Activated B cell treated with CpG ODN at 0.5 μM for 24 hours (primary cell): ENCODE data around the gene POU4F2. TPM values are rescaled to one million over a fixed set of nuclear protein-coding genes. Genes with fewer than 3 reads are reported as not detected.
A peak's percentile ranks its signal among the peaks of the same experiment; 100 is the strongest.

Experiments
- ATAC-seq: fragments of 200-7000 bp; cut with Tn5 transposase; one replicate; pipeline ENCODE4 v1.10.0; 2021; ENCODE audit warnings: low read depth, mild to moderate bottlenecking, moderate library complexity
- CTCF ChIA-PET: fragments of 350-600 bp; sonication (Branson Sonifier 250); formaldehyde crosslinking; loops from one replicate; lab custom pipeline; 2021; ENCODE audit warnings: antibody characterized with exemption; lab: Charles Lee
- POLR2A ChIA-PET: fragments of 350-600 bp; sonication (Branson Sonifier 250); formaldehyde crosslinking; loops from one replicate; lab custom pipeline; 2021; ENCODE audit warnings: antibody characterized with exemption; lab: Charles Lee
- DNase-seq: peaks from one replicate; pipeline ENCODE4 v3.0.0; 2022
- H3K27ac Mint-ChIP-seq: one replicate; pipeline ENCODE4 v1.8.0; 2020; ENCODE audit warnings: mixed read lengths
- H3K27me3 Mint-ChIP-seq: one replicate; pipeline ENCODE4 v1.8.0; 2021; ENCODE audit warnings: mixed read lengths
- H3K36me3 Mint-ChIP-seq: one replicate; pipeline ENCODE4 v1.8.0; 2021; ENCODE audit warnings: low read depth, mixed read lengths
- H3K4me1 Mint-ChIP-seq: one replicate; pipeline ENCODE4 v1.8.0; 2021; ENCODE audit warnings: mixed read lengths
- H3K4me3 Mint-ChIP-seq: one replicate; pipeline ENCODE4 v1.8.0; 2020; ENCODE audit warnings: mild to moderate bottlenecking, mixed read lengths
- H3K9me3 Mint-ChIP-seq: one replicate; pipeline ENCODE4 v1.8.0; 2020; ENCODE audit warnings: mixed read lengths
- intact Hi-C: fragments of 100-400 bp; cut with micrococcal nuclease; formaldehyde crosslinking; loops from one replicate; pipeline ENCODE4 v1.15.1; 2024
- total RNA-seq: library from RNA; stranded (reverse); gene quantifications from 2 replicates; pipeline ENCODE4 v1.2.3, GENCODE V29; 2022
- TF ChIP-seq, protein P1 (sequence below): fragments of 200-600 bp; IDR thresholded peaks from one replicate; pipeline ENCODE4 v1.8.0; 2022; ENCODE audit warnings: antibody characterized with exemption, mild to moderate bottlenecking

Gene POU4F2
- total RNA-seq, 1 donor from 2014 or later = not detected

DNA sequence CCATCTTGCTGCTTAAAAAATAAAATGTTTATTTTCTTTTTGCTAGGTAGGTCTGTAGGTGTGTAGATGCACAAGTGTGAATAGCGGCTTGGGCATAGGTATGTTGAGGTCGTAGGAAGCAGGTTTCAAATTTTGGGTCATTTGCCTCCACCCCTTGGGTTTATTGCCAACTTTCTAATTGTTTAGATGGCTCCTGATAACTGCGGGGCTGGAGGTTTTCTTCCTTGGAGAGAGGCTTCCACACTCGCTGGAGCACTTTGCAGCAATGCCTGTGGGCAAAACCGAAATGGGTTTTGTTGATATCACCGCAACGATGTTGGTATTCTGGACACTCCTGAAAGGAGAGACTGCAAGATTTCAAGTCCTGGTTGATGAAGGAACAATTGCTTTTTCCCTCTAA lies 3.9 kb upstream of the POU4F2 start:
- intact Hi-C loops = loop anchor here (5.0 kb wide), 1 partner anchor 293 kb away; no protein-coding TSS in a partner anchor
- CTCF ChIA-PET = no interaction called here
- H3K27ac Mint-ChIP-seq = no peak overlapping the region
- no peak for ATAC-seq
- H3K36me3 Mint-ChIP-seq = no peaks in the 10 kb centered on the region
- H3K4me1 Mint-ChIP-seq = peaks cover 13% of the 10 kb centered on the region
- peaks cover 71% of the 10 kb centered on the region for H3K27me3 Mint-ChIP-seq
- POLR2A ChIA-PET = no interaction called here
- H3K9me3 Mint-ChIP-seq = peaks cover 3% of the 10 kb centered on the region
- H3K4me3 Mint-ChIP-seq = no peak overlapping the region
- no peak for DNase-seq
- TF ChIP-seq, protein P1, sequence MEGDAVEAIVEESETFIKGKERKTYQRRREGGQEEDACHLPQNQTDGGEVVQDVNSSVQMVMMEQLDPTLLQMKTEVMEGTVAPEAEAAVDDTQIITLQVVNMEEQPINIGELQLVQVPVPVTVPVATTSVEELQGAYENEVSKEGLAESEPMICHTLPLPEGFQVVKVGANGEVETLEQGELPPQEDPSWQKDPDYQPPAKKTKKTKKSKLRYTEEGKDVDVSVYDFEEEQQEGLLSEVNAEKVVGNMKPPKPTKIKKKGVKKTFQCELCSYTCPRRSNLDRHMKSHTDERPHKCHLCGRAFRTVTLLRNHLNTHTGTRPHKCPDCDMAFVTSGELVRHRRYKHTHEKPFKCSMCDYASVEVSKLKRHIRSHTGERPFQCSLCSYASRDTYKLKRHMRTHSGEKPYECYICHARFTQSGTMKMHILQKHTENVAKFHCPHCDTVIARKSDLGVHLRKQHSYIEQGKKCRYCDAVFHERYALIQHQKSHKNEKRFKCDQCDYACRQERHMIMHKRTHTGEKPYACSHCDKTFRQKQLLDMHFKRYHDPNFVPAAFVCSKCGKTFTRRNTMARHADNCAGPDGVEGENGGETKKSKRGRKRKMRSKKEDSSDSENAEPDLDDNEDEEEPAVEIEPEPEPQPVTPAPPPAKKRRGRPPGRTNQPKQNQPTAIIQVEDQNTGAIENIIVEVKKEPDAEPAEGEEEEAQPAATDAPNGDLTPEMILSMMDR = no peak

- H3K27ac Mint-ChIP-seq = no peak overlapping the region
Measured at GRCh38 chr4:146637621-146638332, 916 bp upstream of the POU4F2 start.

DNA sequence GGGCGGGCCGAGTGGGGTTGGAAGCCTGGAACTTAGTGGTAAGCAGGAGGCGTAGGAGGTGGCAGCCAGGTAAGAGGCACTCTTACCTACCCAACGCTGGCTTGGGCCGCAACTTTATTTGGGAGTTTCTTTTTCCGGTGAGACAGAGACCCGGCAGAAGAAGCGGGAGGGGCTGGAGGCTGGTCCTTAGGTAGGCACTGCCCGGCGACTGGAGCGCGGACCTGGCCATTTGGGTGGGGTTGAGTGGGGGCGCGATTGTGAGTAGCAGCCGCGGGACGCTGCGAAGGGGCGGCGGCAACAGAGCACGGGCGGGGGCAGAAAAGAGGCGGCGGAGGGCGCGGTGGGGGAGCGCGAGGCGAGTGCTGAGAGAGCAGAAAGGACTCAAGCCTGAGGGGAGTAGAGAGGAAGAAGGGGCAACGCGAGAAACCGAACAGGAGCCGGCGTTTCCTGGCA lies 334 bp upstream of the POU4F2 start:
- Mint-ChIP-seq H3K36me3 (no peaks in the 10 kb centered on the region), H3K9me3 (peaks cover 3% of the 10 kb centered on the region), H3K27me3 (peaks cover 74% of the 10 kb centered on the region), H3K27ac (no peak overlapping the region), H3K4me3 (no peak overlapping the region), H3K4me1 (peaks cover 13% of the 10 kb centered on the region)
- CTCF ChIA-PET = no interaction called here
- TF ChIP-seq, protein P1 = no peak
- intact Hi-C loops = loop anchor here (5.0 kb wide), 1 partner anchor 296 kb away; no protein-coding TSS in a partner anchor
- POLR2A ChIA-PET = no interaction called here
- DNase-seq (no peak), ATAC-seq (no peak)

More at GRCh38 chr4:146637621-146638332, 916 bp upstream of the POU4F2 start:
- ATAC-seq (no peak), DNase-seq (no peak)
- Mint-ChIP-seq H3K36me3 (no peaks in the 10 kb centered on the region), H3K4me1 (peaks cover 13% of the 10 kb centered on the region), H3K9me3 (peaks cover 3% of the 10 kb centered on the region), H3K27me3 (peaks cover 73% of the 10 kb centered on the region), H3K4me3 (no peak overlapping the region)
- intact Hi-C loops = loop anchor here (5.0 kb wide), 1 partner anchor 295 kb away; no protein-coding TSS in a partner anchor
- CTCF ChIA-PET = no interaction called here
- TF ChIP-seq, protein P1 = no peak
- POLR2A ChIA-PET = no interaction called here

DNA sequence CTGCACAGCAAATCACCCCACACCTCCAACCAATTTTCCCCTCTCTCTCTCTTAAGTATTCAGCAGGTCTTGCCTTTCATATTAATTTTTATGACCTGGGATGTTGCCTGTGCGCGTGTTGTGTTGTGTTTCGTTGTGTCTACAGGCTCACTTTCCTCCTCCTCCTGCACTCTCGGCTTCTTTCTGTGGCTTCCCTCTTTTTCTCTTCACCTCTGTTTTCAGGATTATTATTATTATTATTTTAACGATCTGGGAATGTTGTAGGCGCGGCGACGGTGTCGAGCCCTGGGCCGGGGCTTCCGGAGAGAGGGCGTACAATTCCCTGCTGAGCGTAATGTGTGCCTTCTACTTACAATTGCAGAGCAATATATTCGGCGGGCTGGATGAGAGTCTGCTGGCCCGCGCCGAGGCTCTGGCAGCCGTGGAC lies 826 bp downstream of the POU4F2 start:
- no peak for DNase-seq
- Mint-ChIP-seq H3K4me1 (peaks cover 13% of the 10 kb centered on the region), H3K4me3 (peak overlapping the region; percentile 17), H3K27me3 (peaks cover 75% of the 10 kb centered on the region), H3K27ac (no peak overlapping the region), H3K36me3 (no peaks in the 10 kb centered on the region), H3K9me3 (peaks cover 3% of the 10 kb centered on the region)
- ATAC-seq = no peak
- intact Hi-C loops = loop anchor here (5.0 kb wide), 1 partner anchor 297 kb away; no protein-coding TSS in a partner anchor
- ChIA-PET POLR2A (no interaction called here), CTCF (no interaction called here)
- TF ChIP-seq, protein P1 = no peak

DNA sequence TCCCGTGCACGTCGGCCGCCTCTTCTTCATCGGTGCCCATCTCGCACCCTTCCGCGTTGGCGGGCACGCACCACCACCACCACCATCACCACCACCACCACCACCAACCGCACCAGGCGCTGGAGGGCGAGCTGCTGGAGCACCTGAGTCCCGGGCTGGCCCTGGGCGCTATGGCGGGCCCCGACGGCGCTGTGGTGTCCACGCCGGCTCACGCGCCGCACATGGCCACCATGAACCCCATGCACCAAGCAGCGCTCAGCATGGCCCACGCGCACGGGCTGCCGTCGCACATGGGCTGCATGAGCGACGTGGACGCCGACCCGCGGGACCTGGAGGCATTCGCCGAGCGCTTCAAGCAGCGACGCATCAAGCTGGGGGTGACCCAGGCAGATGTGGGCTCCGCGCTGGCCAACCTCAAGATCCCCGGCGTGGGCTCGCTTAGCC lies 1.4 kb downstream of the POU4F2 start:
- no peak for ATAC-seq
- H3K36me3 Mint-ChIP-seq = no peaks in the 10 kb centered on the region
- H3K4me1 Mint-ChIP-seq = peaks cover 13% of the 10 kb centered on the region
- TF ChIP-seq, protein P1 = no peak
- intact Hi-C loops = no loop called here
- DNase-seq = no peak
- no peak overlapping the region for H3K4me3 Mint-ChIP-seq
- peaks cover 3% of the 10 kb centered on the region for H3K9me3 Mint-ChIP-seq
- ChIA-PET CTCF (no interaction called here), POLR2A (no interaction called here)
- H3K27ac Mint-ChIP-seq = no peak overlapping the region
- H3K27me3 Mint-ChIP-seq = peaks cover 75% of the 10 kb centered on the region
